ENCODE measurements around the gene UBB.

The UBB gene

DNA sequence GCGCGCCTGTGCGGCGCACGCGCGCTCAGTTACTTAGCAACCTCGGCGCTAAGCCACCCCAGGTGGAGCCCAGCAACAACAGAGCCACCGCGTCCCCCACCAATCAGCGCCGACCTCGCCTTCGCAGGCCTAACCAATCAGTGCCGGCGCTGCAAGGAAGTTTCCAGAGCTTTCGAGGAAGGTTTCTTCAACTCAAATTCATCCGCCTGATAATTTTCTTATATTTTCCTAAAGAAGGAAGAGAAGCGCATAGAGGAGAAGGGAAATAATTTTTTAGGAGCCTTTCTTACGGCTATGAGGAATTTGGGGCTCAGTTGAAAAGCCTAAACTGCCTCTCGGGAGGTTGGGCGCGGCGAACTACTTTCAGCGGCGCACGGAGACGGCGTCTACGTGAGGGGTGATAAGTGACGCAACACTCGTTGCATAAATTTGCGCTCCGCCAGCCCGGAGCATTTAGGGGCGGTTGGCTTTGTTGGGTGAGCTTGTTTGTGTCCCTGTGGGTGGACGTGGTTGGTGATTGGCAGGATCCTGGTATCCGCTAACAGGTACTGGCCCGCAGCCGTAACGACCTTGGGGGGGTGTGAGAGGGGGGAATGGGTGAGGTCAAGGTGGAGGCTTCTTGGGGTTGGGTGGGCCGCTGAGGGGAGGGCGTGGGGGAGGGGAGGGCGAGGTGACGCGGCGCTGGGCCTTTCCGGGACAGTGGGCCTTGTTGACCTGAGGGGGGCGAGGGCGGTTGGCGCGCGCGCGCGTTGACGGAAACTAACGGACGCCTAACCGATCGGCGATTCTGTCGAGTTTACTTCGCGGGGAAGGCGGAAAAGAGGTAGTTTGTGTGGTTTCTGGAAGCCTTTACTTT, at the start of gene UBB:
Gene UBB, plus strand, starts transcription at position 452 of the 856 bp plus-strand sequence. CDS start 817 bp downstream, outside the sequence.
- peak; percentile 78 to 92 for DNase-seq (ENCODE audit: low read depth in 1 of 2, low spot score in 1 of 2)

DNA sequence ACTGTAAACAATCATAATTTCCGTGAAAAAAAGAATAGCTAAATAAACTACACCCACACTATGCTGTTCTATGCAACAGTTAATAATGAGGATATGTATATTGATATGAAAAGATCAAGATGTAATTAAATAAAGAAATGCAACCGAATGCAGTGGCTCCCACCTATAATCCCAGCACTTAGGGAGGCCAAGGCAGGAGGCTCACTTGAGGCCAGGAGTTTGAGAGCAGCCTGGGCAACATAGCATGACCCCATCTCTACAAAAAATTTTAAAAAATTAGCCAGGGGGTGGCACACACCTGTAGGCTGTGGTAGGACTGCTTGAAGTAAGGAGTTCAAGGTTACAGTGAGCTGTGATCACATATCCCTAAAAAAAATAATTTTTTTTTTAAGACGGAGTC, 42.5 kb upstream of the UBB start:
- DNase-seq (ENCODE audit: low read depth in 1 of 2, low spot score in 1 of 2): no peak

DNA sequence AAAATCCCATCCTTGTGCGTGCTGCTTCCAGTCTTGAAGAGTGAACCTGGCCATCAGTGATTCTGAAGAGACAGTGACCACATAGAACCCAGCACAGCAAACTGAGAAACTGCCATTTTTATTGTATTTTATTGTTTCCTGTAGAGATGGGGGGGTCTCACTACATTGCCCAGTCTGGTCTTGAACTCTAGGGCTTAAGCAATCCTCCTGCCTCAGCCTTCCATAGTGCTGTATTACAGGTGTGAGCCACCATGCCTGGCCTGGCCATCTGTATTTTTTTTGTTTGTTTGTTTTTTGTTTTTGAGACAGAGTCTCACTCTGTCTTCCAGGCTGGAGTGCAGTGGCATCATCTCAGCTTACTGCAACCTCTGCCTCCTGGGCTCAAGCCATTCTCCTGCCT, 41.5 kb upstream of the UBB start:
- no peak for DNase-seq (ENCODE audit: low read depth in 1 of 2, low spot score in 1 of 2)

GRCh38 chr17:16339959-16340358, 40.9 kb upstream of the UBB start:
- no peak for DNase-seq (ENCODE audit: low read depth in 1 of 2, low spot score in 1 of 2)

DNA sequence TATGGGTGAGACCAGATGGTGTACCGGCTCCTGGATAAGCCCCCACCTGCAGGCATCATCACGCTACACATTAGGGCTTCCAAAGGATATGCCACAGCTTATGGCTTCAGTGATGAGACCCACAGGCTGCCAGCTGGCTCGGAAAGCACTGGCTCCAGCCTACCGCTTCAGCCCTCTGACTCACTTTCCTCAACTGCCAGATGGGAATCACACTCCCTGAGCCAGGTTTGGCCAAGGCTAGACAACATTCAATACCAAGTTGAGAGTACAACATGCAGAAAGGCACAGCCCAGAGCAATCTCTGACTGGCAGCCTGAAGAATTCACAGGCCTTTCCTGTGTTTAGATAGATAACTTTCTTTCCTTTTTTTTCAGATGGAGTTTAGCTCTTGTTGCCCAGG, 37.9 kb upstream of the UBB start:
- no peak for DNase-seq (ENCODE audit: low read depth in 1 of 2, low spot score in 1 of 2)

DNA sequence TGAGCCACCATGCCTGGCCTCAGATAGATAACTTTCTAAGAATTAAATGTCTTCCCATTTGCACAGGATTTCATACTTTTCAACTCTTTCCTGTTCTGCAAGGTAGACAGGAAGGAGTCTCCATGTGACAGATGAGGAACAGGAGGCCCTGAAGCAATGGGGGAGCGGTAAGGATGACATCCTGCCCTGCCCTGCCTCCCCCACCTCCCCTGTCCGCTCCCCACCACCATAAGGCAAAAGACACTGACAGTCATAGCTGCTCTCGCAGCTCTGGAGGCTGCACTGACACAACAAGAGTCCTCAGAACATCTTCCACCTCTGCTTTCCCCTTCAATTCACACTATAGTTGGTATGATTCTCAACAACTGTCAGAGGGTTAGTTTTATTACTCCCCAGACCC, 37.3 kb upstream of the UBB start:
- DNase-seq (ENCODE audit: low read depth in 1 of 2, low spot score in 1 of 2): no peak

- no peak for DNase-seq (ENCODE audit: low read depth in 1 of 2, low spot score in 1 of 2)
Measured at GRCh38 chr17:16345565-16345964, 35.3 kb upstream of the UBB start.

GRCh38 chr17:16346721-16347271, 34.1 kb upstream of the UBB start:
- DNase-seq (ENCODE audit: low read depth in 1 of 2, low spot score in 1 of 2): no peak

GRCh38 chr17:16348586-16348985, 32.3 kb upstream of the UBB start:
- DNase-seq (ENCODE audit: low read depth in 1 of 2, low spot score in 1 of 2): no peak

DNA sequence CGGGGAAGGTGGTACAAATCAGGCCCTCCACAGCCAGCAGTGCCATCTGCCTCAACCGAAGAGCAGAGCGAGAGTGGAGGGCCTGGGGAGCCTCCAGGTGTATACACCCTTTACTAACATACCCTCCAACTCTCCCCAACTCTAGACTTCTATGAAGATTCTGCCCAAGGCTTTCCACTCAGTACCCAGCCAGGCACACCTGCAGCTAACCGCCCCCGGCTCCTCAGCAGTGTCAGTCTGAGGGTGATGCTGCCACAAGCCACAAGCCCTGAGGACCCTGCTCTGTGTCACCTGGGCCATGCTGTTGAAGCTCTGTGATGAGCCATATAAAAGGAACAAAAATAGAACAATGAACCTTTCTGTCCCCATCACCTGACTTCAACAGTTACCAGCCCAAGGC, 31.5 kb upstream of the UBB start:
- no peak for DNase-seq (ENCODE audit: low read depth in 1 of 2, low spot score in 1 of 2)

GRCh38 chr17:16351831-16352230, 29.1 kb upstream of the UBB start:
- DNase-seq (ENCODE audit: low read depth in 1 of 2, low spot score in 1 of 2): no peak

DNA sequence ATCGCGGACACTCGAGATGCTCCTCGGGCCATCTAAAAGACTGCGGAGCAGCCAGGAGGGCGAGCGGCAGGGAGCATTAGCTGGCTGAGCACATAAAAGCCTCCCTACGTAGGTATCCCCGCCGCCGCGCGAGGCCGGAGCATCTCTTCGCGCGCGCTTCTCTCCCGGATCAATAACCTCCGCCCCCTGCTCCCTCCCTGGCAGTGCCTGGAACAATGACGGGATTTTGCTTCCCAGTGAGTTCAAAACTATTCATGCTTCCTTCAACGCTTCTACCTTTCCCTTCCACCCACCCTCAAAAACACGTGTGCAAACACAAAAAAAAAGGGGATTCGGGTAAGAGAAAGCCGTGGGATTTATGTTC, 28.6 kb upstream of the UBB start:
- DNase-seq (ENCODE audit: low read depth in 1 of 2, low spot score in 1 of 2): peak in 1 of 2 donors; percentile 10

GRCh38 chr17:16352667-16353316, 28.1 kb upstream of the UBB start:
- DNase-seq (ENCODE audit: low read depth in 1 of 2, low spot score in 1 of 2): peak; percentile 11 to 39

DNA sequence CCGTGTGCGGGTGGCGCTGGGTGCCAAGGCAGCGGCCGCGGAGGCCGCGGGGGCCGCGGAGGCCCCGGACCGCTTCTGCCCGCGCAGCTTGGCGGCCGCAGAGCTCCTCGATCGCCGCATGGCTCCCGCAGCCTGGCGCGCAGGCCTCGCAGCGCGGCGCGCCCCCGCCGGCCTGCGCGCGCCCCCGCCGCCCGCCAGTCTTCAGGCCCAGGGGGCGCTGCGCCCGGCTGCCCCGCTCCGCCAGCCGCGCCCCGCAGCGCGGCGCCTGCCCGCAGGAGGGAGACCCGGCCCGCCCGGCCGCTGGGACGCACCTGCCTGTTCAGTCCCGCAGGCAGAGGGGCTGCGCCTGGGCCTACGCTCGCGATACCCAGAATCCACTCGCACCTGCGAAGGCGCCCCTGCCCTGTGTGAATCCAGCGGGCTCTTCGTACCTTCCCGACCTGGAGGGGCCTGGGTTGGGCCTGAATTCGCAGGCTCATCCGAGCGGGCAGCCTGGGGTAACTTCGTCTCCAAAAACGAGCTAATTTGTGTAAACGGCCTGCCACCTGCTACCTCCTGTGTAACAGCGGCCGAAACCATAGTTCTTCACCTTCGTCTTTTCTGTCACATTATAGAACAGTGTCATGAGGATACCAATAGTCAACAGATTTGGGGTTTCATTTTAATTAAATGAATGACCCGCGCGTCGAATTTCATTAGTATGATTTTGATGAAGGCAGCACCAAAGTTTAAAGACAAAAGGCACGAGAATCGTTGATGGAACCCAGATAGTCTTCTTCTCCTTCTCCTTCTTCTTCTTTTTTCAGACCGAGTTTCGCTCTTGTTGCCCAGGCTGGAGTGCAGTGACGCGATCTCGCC, 27.3 kb upstream of the UBB start, which contains the start of gene CENPV:
Gene CENPV, minus strand, starts transcription at position 153 of the 858 bp plus-strand sequence. Its CDS starts 33 bp downstream, at position 120.
- peak in 1 of 2 donors; percentile 42 for DNase-seq (ENCODE audit: low read depth in 1 of 2, low spot score in 1 of 2)

DNA sequence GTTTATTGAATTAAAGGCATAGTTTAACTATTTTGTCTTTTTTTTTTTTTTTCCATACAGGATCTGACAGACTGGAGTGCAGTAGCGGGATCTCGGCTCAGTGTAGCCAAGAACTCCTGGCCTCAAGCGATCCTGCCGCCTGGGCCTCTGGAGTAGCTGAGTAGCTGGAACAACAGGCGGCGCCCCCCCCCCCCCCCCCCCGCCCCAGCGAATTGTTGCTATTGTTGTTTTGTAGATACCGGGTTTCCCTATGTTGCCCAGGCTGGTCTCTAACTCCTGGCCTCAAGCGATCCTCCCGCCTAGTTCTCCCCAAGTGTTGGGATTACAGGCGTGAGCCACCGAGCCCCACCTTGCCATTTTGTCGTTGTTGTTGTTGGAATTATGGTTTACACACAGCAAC, 26.3 kb upstream of the UBB start:
- no peak for DNase-seq (ENCODE audit: low read depth in 1 of 2, low spot score in 1 of 2)

- DNase-seq (ENCODE audit: low read depth in 1 of 2, low spot score in 1 of 2): no peak
Measured at GRCh38 chr17:16358394-16358793, 22.5 kb upstream of the UBB start.

- DNase-seq (ENCODE audit: low read depth in 1 of 2, low spot score in 1 of 2): no peak
Measured at GRCh38 chr17:16361874-16362273, 19.0 kb upstream of the UBB start.

DNA sequence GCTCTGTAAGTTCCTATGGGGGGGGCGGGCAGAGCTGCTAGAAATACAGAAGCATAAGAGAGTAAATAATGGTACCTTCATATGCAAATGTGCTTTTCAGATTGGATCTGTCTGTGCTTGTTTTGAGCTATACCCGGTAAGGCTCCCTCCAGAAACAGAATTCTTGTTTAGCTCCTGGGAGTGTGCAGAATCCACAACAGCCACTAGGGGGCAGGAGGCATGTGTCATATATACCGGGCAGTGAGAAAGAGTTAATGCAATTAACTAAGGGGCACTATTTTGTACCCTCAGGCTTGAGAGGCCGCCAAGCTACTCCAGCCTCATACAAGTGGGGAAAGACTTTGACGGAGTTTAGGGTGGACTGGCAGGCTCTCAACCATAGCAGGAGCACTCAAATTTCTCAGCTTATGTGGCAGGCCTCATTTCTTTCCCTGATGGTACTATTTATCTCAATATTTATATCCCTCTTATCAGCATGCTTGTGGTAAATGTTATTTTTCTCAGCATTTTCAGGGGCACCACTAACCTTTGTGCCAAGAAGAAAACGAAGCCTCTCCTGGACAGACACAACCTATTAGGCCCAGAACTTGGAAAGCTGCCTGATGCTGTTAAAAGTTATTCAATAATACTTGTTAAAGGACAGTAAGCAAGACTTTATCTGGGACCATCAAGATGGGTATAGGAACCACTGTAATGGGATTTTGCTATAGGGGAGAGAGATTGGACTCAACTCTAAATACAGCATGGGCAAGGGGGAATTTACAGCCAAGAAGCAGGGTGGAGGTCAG, 16.9 kb upstream of the UBB start:
- peak; percentile 43 to 76 for DNase-seq (ENCODE audit: low read depth in 1 of 2, low spot score in 1 of 2)

DNA sequence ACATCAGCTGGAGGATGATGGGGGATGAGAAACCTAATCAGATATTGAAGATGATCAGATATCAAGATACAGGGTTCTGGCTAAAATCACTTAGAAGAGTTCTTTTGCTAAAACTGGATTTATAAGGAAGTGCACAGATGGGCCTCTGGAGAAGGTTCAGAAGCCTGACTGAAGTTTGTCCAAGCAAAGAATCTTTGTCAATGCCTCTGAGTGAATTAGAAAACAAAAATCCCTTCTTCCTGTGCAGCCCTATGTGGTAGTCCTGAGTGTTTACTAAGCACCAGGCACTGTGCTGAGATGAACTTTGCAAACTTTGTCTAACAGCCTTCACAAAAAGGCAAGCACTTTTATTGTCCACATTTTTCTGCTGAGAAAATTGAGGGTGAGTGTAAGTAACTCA, 16.3 kb upstream of the UBB start:
- DNase-seq (ENCODE audit: low read depth in 1 of 2, low spot score in 1 of 2): no peak

GRCh38 chr17:16371742-16372141, 9.1 kb upstream of the UBB start:
- DNase-seq (ENCODE audit: low read depth in 1 of 2, low spot score in 1 of 2): no peak
